SW480 (cell line): ENCODE measurements around the gene CLDN1.

ENCODE experiments used
- DNase-seq: peaks from one replicate; pipeline ENCODE4 v3.0.0-alpha.2; 2016; ENCODE audit warnings: low spot score

CLDN1 gene

GRCh38 chr3:190333961-190334360 lies 11.7 kb upstream of the CLDN1 start:
- DNase-seq, result no peak

DNA sequence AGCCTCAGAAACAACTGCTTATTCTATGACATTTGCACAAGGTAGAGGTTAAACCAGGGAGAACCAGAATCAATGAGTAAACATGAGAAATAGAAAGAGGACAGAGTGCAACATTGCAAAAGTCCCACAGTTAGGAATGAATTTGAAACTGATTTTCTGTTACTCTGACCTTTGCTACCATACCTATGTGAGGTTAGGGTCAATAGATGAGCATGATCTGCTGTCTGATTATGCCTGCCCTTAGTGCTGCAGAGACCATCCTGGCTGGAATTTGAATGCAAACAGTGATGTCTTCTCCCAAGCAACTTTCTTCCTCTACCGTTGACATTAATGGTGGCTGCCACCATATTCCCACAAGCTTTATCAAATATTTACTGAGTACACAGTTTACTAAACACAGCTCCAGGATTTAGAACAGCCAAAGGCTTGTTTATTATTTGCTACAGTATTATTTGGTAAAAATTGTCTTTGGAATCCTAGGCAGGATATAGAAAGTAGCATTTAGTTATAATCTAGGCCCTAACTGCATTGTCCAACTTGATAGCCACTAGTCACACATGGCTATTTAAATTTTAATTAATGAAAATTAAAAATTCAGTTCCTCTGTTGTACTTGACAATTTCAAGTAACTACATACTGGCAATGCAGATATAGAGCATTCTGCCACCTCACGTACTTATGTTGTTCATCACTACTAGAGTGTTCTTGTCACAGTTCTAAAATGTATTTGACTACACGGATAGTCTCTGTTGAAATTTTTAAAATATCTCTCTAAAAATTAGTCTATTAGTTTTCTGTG lies 8.9 kb upstream of the CLDN1 start:
- DNase-seq, result no peak

DNA sequence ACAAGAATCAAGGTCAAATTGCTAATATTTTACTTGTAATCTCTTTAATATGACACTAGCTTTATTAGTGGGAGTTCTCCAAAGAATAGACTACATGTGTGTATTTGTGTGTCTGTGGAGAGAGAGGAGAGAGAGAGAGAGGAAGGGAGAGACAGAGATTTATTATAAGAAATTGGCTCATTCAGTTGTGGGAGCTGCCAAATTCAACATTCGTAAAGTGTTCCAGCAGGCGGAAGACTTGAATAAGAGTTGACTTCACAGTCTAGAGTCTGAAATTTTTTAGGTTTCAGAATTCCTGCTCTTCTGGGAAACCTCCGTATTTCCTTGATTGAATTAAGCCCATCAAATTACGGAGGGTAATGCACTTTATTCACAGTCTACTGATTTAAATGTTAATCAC lies 4.7 kb upstream of the CLDN1 start:
- DNase-seq, result no peak

GRCh38 chr3:190326361-190326760 lies 4.1 kb upstream of the CLDN1 start:
- no peak for DNase-seq

- no peak for DNase-seq
These were observed 3.7 kb upstream of the CLDN1 start for GRCh38 chr3:190325923-190326322.

- DNase-seq, result peak; percentile 76
These were observed 990 bp upstream of the CLDN1 start for GRCh38 chr3:190323246-190323626.

DNA sequence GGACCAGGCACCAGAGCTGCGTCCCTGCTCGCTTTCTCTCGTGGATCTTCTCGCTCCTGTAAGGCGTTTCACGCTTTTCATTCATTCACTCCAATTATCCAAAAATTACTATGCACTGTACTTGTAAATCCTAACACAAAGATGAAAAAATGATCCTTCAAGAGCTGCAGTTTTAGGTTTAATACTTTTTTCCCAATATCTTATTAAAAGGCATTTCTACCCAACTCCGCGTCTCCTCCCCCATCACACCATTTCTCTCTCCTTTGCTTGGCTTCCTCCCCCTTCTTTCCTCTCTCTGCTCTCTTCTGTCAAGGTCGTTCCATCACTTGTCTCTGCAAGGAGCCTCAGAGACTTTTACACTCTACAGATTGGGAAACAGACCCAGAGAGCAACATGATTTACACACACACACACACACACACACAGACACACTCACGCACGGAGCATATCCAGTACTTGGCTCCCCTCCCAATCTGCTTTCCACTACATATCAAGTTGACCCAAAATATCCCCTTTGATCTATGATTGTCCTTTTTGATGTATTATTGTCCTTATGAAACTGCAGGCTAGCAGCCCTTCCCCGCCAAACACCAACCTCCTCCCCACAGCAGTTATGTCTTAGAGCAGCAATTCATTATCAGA lies 479 bp upstream of the CLDN1 start:
- peak; percentile 75 for DNase-seq

GRCh38 chr3:190320594-190321362 lies 1.5 kb downstream of the CLDN1 start:
- peak; percentile 75 for DNase-seq

- peak; percentile 68 for DNase-seq
These were observed 2.6 kb downstream of the CLDN1 start for GRCh38 chr3:190319660-190320059.

DNA sequence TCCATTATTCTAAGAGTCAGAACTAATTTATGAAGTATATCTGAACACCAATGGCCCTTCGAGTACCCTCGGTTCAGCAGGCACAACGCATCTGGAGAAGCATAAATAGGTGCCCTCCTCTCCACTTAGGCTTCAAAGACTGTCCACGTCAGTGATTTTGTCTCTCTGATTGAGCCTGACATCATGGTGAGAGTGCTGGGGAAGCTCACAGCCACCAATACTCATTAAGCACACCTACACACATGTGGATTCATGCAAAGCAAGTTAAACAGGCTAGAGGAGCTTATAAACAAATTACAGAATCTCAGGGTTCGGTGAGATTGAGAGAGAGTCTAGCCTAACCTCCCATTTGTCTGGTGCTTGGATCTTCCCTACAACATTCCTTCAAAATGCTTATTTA lies 3.6 kb downstream of the CLDN1 start:
- DNase-seq, result peak; percentile 43

- no peak for DNase-seq
These were observed 7.5 kb downstream of the CLDN1 start for GRCh38 chr3:190314741-190315140.

DNA sequence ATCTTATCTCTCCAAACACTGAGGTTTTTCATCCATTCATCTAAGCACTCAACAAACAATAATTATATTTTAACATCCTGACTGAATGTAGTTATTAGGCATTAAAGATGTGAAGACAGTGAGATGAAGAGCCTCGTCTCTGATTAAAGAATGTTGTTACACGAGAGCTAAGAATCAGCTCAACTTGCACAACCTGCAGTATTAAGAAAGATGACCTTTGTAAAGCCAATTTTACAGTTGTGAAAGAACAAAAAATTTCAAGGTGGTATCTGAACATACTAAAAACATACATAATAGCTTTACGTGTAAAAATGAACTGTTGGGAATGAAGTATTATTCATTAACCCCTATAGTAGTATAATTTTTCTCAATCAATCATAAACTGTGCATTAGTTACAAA lies 12.8 kb downstream of the CLDN1 start:
- no peak for DNase-seq

DNA sequence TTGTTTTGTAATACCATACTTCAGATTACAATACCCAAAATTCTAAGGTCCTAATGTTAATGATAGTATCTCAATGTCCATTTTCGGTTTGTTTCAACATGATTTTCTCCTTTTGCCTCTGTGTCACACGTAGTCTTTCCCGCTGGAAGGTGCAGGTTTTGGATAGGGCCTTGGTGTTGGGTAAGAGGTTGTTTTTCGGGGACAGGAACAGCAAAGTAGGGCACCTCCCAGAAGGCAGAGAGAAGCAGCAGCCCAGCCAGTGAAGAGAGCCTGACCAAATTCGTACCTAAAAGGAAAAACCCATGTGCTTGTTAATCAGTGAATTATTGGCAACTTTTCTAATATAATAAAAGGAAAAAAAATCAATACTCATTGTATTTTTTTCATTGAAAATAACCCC lies 14.1 kb downstream of the CLDN1 start:
- no peak for DNase-seq

DNA sequence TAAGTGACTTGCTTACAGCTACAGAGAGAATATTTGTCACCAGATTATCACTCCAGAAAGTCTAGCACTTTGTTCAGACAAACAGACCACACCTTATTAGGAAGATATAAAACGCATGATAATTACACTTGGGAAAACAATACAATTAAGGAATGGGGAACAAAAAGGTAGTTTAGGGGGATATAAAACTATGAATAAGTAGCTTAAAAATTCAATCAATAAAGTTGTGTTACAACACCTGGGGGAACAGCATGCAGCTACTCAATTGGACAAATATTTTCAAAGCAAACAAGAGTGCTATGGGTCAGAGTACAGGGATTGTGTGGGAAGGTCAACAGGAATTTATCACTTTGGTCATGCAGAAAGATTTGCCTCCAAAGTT lies 15.1 kb downstream of the CLDN1 start:
- no peak for DNase-seq

DNA sequence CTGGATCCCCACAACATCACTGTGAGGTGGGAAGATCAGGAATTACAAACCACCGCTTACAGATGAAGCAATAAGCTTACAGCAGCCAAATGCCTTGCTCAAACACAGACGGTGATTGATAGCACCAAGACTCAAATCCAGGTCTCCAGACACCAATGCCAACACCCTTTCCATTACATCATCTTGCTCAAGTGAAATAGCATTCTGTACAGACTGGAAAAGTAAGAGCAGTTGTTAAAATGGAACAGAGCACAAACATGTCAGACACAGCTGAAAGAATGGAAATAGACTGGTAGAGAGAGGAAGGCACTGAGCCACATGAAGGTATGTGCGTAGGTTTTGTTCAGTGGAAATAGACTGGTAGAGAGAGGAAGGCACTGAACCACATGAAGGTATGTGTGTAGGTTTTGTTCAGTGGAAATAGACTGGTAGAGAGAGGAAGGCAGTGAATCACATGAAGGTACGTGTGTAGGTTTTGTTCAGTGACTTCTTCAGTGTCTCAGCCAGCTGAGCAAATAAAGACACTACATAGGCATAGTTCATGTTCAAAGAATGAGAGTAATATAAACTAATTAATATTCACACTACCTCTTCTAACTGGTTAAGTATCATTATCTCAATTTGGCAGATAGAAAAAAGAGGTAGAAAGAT lies 15.6 kb downstream of the CLDN1 start:
- no peak for DNase-seq

- no peak for DNase-seq
These were observed 16.2 kb downstream of the CLDN1 start for GRCh38 chr3:190306026-190306425.

DNA sequence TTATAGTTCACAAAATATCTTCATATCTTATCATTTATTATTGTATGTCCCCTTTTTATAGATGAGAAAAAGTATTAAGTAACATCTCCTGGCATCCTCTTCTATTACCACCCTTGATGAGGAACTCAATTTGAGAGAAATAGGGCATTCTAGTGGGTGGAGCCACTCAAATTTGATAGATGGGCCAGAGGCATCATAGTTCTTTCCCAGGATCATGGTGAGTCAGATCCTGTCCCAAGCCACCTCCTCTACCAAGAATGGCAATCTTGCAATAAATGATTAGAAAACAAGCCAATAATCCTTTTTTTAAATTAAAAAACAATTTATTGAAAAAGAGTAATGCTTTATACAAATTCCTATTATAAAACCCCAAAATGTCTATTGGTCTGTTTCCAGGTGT lies 16.8 kb downstream of the CLDN1 start:
- DNase-seq, result no peak

DNA sequence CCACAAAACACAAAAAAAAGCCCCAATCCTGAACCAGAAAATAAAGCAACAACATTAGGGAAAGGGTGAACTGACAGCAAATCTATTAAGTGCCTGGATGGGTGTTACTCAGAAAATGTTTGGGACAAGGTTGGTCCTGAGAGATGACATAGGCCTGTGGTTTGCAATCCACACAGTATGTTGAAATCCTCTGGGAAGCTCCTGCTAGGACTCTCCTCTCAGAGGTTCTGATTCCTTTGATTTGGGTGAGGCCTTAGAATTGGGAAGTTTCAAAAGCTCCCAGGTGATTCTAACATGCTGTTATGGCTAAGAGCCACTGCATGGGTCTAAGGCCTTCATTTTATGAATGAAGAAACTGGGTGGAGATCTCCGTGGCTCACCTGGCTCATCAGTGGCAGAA lies 18.4 kb downstream of the CLDN1 start:
- no peak for DNase-seq

DNA sequence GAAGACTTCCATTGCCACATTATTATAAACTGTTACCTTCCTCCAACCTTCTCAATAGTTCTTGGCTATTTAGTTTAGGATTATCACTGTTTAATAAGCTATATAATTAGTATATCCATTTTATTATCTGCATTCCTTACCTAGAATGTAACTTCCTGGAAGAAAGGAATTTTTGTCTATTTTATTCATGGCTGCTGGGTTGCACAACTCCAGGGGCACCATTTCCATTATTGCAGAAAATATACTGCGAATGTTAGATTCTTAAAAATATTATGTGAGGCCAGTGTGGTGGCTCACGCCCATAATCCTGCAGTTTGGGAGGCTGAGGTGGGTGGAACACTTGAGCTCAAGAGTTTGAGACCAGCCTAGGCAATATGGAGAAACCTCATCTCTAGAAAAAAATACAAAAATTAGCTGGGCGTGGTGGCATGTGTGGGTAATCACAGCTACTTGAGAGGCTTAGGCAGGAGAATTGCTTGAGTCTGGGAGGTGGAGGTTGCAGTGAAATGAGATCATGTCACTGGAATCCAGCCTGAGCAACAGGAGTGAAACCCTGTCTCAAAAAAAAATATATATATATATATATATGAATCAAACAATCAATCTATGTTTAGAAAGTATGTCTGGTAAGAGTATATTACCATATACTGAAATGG lies 19.9 kb downstream of the CLDN1 start:
- no peak for DNase-seq

- no peak for DNase-seq
These were observed 20.7 kb downstream of the CLDN1 start for GRCh38 chr3:190301591-190301990.

- DNase-seq, result no peak
These were observed 22.3 kb downstream of the CLDN1 start for GRCh38 chr3:190299969-190300368.

GRCh38 chr3:190294030-190294429 lies 28.2 kb downstream of the CLDN1 start:
- DNase-seq, result no peak
